ENCODE results near the gene COBLL1.

Gene COBLL1

DNA sequence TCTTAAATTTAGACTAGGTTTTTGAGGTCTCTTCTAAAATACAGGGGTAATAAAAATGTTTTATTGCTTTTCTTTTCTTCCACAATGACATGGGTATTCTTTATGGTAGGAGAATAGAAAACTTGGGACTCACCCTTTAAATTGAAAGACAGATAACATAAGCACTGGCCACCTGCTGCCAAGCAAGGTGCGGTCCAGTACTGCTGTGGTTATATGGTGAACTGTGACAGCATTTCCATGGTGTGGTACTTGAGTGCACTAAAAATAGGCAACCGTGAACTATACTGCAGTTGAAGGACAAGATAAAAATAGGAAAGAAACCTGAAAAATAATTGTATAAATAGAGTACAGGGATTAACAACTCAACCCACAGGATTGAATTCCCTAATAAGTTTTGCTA is 165.9 kb downstream of the COBLL1 start:
- DNase-seq = no peak

DNA sequence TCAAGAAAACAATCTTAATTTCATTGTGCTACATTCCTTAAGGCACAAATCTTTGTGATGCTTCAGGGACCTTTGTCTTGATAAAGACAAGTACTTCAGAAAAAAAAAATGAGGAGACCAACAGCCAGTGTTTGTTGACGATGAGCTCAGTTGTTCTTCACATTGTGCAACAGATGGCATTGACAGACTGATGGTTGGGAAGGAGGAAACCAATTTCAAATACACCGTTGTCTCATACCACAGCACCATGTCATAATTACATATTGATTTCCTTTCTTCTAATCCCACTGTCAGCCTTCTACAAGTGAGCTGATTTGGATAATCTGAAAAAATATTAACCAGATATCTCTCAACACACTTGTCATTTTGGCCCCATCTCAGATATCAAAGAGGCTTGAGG is 166.6 kb downstream of the COBLL1 start:
- no peak for DNase-seq

DNA sequence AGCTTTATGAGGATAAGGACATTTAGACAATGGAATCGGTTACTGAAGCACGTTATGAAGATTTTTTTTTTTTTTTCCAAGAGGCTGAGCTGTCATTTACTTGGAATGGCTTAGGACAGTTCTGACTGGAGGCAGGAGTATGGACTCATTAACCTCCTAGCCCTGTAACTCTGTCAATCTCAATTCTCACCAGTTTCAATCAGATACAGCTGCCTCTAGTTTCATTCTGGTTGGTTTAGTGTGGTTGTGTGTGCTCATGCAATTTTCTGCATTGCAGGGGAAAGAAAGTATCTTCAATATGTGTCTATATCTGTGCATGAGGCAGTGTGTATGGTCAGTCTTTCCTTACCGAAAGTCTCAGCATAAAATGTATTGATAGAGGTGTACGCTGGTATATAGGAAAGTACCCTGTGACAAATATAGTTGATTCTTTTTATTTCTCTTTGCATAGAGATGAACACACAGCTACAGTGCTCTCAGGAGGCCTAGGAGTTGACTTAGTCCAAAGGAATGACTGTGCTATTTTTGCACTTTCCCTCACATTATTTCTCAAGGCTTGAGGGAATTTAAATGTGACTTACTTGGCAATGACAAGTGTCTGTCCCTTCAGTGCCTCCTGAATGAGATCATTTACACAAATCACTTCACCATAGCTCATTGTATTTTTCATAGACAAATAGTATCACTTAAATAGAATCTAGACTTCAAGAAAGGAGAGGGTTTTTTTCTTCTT is 169.8 kb downstream of the COBLL1 start:
- DNase-seq = no peak

DNA sequence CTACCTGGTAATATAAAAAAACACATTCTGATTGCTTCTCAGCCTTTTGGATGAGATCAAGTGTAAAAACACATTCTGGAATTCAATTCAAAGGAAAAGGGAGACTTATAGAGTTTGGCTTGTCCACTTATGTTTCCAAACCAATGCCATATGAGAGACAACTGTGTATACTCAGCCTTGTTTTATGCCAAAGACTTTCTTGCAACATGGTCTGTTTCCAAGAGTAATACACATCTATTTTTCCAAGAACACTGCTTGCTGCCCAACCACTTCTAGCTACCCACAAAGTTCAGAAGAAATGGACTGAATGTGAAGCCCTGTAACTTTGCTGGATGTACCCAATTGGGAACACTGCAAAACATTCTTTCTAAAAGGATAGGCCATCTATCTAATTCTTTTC is 172.3 kb downstream of the COBLL1 start:
- no peak for DNase-seq

DNA sequence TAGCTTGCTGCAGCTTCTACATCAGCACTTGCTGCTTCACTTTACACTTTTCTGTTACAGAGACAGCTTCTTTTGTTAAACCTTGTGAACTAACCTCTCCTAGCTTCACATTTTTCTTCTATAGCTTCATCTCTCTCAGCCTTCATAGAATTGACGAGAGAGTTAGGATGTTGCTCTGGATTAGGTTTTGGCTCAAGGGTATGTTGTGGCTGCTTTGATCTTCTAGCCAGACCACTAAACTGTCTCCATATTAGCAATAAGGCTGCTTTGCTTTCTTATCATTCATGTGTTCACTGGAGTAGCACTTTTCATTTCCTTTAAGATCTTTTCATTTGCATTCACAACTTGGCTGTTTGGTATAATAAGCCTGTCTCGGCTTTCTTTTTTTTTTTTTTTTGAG is 174.1 kb downstream of the COBLL1 start:
- no peak for DNase-seq

DNA sequence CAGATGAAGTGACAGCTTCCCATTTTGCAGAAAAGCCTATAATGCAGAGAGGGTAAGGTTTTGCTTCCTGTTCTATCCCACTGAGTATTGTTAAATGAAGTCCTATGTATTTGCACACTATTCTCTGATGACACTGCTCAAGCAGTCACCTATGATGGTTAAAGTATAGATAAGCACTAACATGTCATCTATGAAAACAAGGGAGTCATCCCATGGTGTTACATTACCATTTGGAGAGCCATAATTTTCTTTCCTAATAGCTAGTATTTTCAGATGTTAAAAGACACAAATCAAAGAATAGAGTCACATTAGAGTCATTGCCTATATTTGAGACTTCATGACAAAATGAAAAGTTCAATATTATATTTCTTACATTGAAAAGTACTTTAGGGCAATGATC is 177.6 kb downstream of the COBLL1 start:
- no peak for DNase-seq

DNA sequence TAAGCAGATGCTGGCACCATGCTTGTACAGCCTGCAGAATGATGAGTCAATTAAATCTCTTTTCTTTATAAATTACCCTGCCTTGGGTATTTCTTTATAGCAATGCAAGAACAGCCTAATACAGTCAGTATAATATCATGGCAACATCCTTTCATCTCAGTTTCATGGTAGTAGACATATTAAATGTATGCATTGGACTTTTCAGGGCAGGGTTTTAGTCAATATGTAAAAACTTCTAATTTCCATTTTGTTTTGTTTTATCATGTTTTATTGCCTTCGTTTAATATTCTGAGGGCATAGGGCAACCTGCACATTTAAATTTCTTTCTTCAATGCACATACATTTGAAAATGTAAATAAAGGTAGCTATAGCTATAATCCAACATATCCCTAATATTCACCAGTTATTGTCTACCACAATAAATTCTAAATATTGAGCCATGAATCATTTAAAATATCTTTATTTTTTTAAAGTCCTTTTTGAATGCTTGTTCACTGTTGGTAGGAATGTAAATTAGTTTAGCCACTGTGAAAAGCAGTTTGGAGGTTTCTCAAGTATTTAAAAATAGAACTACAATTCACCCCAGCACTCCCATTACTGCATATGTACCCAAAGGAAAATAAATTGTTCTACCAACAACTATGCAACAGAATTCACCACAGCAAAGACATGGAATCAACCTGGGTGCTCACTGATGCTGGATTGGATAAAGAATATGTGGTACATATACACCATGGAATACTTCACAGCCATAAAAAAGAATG is 178.6 kb downstream of the COBLL1 start:
- DNase-seq = no peak

DNA sequence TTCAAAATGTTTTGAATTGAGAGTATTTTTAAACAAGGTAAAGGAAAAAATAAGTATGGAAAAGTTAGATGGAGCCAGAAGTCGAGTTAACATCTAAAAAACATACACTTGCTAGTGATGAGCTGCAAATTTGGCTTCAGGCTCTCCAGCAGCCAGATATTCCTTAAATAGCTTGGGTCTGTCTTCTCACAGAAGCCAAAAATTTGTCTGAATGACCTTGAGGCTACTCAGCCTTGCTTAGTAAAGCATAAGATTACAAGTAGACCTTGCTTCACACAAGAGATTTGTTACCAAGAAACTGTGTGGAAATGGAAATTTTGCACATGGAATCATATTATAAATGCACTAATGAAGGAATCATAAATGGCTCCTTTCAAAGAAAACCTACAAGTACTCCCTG is 179.6 kb downstream of the COBLL1 start:
- DNase-seq = no peak

DNA sequence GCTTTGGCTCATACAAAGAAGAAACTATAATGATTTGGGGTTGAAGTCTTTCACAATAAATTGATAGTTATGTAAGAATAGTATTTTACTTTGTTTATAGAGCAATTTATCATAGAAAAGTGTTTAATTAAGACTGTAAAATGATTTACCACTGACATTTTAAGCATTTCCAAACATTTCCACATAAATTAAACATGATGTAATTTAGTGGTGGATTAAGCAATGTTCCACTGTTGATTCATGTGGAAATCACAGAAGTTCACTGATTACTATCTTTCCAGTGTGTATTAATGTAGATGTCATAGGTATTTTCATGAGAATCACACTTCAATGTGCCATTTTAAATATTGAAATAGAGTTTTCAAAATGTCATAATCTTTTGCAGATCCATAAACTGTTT is 180.3 kb downstream of the COBLL1 start:
- DNase-seq = no peak

DNA sequence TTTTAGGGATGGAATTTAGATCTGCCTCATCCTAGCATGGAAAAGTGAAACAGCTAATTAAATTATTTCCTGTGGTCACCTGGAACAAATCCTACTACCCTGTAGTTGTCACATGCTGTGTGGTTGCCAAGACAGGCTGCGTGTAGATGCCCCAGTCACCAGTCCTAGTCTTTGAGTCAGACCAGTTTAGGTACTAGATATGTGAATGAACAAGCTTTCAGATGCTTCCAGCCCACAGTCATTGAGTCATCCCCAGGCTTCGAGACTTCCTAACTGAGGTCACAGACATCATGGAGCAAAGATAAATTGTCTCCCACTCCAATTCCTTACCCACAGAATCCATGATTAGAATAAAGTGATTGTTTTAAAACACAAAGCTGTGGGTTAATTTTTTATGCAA is 184.5 kb downstream of the COBLL1 start:
- DNase-seq = no peak

DNA sequence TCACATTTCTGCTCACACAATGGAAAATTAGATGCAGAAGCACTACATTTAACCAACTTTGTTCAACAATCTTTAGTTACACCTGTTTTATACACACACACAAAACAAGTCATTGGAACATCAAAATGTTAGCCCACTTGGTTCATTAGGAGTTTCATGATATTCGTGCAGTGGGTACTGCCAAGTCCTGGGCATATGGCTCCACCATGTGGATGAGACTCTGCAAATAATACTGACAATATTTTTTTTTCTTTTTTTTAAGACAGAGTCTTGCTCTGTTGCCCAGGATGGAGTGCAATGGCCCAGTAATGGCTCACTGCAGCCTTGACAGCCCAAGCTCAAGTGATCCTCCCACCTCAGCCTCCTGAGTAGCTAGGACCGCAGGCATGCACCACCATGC is 185.9 kb downstream of the COBLL1 start:
- no peak for DNase-seq

DNA sequence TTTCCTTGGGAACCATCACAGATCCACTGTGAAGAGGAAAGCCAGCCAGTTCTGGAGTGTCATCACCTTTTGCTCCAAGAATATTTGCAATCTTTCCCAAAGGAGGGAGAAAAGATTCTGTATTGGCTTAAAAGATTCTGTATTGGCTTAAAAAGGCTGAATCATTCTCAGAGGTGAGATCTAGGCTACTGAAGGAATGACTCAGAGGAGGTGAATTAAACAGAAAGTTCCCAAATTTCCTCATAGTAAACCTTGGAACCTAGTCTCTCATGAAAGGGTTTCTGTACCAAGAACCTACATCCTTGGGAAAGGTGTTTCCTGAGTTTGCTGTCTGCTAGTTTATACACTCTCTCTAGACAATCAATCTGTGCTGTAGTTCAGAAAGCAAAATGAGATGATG is 186.3 kb downstream of the COBLL1 start:
- no peak for DNase-seq

DNA sequence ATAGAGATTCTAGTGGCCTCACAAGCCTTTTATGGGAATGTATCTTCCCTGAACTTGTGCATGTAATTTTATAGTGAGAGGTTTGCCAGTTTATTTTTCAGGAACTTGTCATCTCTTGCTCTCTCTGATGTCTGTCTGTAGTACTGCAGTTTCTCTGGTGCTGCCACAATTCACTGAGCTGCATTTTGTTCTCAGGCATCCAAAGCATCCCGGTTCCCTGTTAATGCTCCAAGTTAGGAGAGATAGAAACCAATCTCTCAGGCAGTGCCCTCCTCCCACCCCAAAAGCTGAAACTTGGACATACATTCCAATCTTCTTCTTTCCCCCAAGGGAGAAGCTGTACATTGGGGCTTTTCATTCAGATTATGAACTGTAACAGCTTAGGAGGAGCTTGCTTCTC is 190.3 kb downstream of the COBLL1 start:
- no peak for DNase-seq

DNA sequence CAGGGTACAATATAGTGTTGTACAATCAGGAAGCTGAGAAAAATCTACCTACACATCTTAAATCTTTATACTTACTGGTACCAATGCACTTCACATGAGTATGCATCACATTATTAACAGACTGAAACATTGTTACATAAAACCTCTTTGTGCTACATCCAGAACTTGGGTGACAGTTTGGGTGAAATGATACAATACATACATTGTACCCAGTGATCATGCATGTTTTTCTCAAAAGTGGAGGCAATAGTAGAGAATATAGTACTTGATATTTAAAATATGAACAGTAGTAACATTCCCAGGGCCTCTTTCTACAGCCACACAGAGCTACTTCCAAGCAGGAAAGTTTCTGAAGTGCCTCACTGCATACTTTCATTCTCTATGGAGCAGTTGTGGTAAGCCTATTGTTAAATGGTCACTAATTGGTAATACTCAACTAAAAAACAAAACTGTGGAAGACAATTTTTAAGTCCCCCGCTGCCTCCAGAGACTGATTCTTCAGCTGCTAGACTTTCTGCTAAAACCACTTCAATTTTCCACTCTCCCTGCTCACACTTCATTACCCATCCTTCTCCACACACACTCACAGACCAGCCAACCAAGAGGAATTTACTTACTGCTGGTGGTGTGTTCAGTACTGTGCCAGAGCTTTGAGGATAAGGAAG is 197.5 kb downstream of the COBLL1 start:
- DNase-seq = no peak

DNA sequence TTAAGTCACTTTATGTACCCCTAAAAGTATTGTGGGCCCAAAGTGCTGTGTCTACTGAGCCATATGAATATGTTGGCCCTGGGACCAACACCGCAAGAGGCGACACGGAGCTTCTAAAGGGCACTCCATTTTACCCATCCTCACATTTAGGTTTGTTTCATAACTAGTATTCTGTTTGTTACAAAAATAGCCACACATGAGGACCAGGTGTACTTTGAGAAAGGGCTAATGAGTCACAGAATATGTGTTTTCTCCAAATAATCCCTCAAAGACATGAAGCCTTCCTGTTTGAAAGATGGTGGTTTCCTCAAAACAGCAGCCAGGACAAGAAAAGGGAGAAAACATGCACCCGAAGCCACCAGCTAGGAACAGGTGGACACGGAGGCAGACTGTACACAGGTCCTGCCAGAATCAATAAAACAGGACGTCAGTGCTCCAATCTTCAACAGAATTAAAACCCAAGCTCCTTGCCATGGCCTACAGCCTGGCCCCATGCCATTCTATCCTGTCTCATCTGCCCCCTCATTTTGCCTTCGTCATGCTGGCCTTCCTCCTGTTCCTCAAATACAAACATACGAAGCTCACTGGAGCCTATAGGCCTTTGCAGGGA is 198.6 kb downstream of the COBLL1 start:
- no peak for DNase-seq

DNA sequence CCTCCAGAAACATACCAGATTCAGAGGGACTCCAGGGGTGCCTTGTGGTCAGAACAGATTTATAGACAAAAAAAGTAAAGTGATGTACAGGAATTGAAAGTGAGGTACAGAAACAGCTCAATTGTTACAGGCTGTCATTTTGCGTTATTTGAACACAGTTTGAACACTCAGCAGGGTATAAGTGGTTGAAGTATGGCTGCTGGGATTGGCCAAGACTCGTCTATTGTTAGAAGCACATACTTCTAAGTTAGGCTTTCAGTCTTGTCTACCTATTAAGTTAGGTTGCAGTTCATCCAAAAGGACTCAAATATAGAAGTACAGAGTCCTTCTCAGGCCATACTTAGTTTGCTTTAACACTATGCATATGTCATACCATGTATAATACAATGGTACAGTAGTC is 199.4 kb downstream of the COBLL1 start:
- DNase-seq = no peak
